Subcutaneous abdominal adipose tissue (tissue), 5 donors: ENCODE data around the gene CDH20.

Source experiments
- H3K27ac ChIP-seq: one replicate; pipeline ENCODE4 v1.7.0; 2013; ENCODE audit warnings: low read depth, mild to moderate bottlenecking, inconsistent platforms, low read length, moderate library complexity
- H3K27me3 ChIP-seq, 5 donors: one replicate each; pipeline ENCODE4 v1.7.0; 2013; ENCODE audit warnings: low read length in 5 of 5, inconsistent platforms in 1 of 5; ENCODE audit not compliant: control insufficient read depth in 5 of 5, insufficient read depth in 4 of 5
- H3K36me3 ChIP-seq, 5 donors: one replicate each; pipeline ENCODE4 v1.7.0; 2013; ENCODE audit warnings: low read length in 5 of 5; ENCODE audit not compliant: control insufficient read depth in 5 of 5, insufficient read depth in 5 of 5
- H3K4me1 ChIP-seq, 5 donors: one replicate each; pipeline ENCODE4 v1.7.0; 2013; ENCODE audit warnings: low read length in 5 of 5, mild to moderate bottlenecking in 3 of 5, moderate library complexity in 1 of 5; ENCODE audit not compliant: control insufficient read depth in 5 of 5, insufficient read depth in 5 of 5
- H3K4me3 ChIP-seq, 5 donors: one replicate each; pipeline ENCODE4 v1.7.0; 2013; ENCODE audit warnings: low read length in 5 of 5, low read depth in 1 of 5
- H3K9ac ChIP-seq, 5 donors: one replicate each; pipeline ENCODE4 v1.7.0; 2013; ENCODE audit warnings: low read length in 5 of 5, mild to moderate bottlenecking in 4 of 5, moderate library complexity in 3 of 5
- H3K9me3 ChIP-seq, 5 donors: one replicate each; pipeline ENCODE4 v1.7.0; 2013; ENCODE audit warnings: low read length in 5 of 5; ENCODE audit not compliant: control insufficient read depth in 5 of 5
- donor health status: healthy.
- donor health status: healthy.
- donor health status: healthy.
- donor health status: healthy.
- donor health status: healthy.

The CDH20 gene

DNA sequence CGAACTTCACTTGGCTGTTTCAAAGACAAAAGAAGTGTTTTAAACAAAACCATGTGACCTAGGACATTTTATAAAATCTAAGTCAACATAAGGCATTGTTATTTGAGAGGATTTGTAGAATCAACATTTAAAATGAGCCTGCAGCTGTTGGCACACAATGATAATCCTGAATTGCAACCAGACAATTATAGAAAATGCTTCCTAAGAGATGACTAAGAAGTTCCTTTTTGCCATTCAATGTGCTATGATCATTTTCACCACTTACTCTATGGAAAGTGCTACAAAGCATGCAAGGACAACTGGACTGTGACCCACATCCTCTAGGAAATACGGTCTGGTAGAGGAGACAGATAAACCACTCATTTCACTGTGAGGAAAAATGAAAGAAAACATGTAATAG is 246.4 kb downstream of the CDH20 start:
- no peak overlapping the region for H3K27ac ChIP-seq

DNA sequence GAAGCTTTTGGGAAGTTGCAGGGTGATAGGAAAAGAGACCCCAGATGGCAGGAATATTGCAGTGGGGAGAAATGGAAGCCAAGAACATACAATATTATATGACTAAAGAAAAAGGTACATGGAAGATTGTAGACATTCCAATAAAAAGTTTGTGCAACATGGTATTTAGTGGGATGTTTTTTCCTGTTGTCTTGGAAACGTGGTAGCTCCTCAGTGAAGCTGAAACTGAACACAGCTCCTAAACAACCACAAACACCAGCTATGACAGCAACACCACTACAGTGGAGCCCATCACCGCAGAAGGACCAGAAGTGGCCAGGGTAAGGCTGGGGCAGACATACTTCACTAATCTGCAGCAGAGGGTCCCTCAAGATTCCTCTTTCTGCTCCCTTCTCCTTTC is 246.8 kb downstream of the CDH20 start:
- Histone ChIP-seq H3K27ac (no peak overlapping the region), H3K4me1 (peaks cover 2 to 14% (median 13%) of the 10 kb centered on the region in 5 donors), H3K9ac (no peak overlapping the region), H3K4me3 (no peak overlapping the region), H3K9me3 (no peaks in the 10 kb centered on the region), H3K36me3 (no peaks in the 10 kb centered on the region), H3K27me3 (no peaks in the 10 kb centered on the region)

More for the DNA sequence above, 246.4 kb downstream of the CDH20 start:
- Histone ChIP-seq H3K9me3 (no peaks in the 10 kb centered on the region), H3K27me3 (no peaks in the 10 kb centered on the region), H3K4me1 (peaks cover 2 to 14% (median 13%) of the 10 kb centered on the region in 5 donors), H3K4me3 (no peak overlapping the region), H3K9ac (no peak overlapping the region), H3K36me3 (no peaks in the 10 kb centered on the region)

DNA sequence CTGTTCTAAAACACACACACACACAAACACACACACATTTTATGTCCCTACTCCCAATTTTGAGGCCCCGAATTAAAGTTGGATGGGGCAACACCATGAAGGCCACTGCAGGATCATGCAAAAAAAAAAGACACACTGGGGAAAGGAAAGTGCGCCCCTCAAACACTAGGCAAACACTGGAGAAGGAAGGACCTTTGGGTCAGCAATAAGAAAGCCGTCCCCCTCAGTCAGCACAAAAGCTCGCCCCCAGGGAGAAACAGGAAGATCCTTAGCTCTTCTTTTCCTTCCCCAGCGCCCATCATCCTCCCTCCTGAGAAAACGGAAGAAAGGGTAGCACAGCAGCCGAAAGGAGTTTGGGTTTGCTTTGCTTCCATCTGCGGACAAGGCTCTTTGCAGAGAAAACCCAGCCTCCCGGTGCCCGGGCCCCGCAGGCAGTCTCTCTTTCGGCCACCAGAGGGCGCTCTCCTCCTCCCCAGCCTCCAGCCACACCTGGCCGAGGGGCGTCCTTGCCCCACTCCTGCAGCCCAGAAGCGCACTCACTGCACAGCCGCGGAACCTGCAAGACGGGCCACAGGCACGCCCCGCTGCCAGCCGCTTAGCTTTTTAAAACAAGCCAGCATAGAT is 248.5 kb downstream of the CDH20 start:
- Histone ChIP-seq H3K36me3 (no peaks in the 10 kb centered on the region), H3K27me3 (no peaks in the 10 kb centered on the region), H3K27ac (peak overlapping the region; percentile 19), H3K4me1 (peaks cover 2 to 14% (median 13%) of the 10 kb centered on the region in 5 donors), H3K9me3 (no peaks in the 10 kb centered on the region), H3K4me3 (peak overlapping the region; percentile 58 to 66 (median 62)), H3K9ac (peak overlapping the region in 2 of 5 donors; percentile 66 to 76)

DNA sequence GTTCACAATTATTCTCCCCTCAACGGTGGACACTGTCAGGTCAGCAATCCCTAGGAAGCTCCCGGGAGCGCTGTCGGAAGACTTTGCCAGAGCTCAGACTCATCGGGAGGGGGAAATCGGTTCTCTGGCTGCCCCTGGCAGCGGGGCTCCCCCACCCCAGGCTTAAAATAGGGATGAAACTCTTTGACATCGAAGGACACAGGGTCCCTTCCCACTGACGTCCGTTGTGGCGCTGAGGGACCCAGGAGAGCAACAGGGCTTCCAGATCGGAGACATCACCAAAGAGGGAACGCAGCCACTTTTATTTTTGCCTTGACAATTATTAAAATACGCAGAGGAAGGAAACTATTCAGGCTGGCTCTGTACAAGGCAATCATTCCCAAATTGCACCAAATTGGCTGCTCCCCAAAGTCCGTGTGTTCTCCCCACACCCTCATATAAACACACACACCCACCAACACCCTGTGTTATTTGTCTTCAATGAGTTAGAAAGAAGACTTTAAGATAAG is 249.0 kb downstream of the CDH20 start:
- peak overlapping the region; percentile 58 to 66 (median 62) for H3K4me3 ChIP-seq
- peak overlapping the region in 3 of 5 donors; percentile 66 to 79 (median 76) for H3K9ac ChIP-seq
- H3K4me1 ChIP-seq, result peaks cover 2 to 14% (median 13%) of the 10 kb centered on the region in 5 donors
- peak overlapping the region; percentile 19 for H3K27ac ChIP-seq
- no peaks in the 10 kb centered on the region for H3K36me3 ChIP-seq
- H3K9me3 ChIP-seq, result no peaks in the 10 kb centered on the region
- no peaks in the 10 kb centered on the region for H3K27me3 ChIP-seq

DNA sequence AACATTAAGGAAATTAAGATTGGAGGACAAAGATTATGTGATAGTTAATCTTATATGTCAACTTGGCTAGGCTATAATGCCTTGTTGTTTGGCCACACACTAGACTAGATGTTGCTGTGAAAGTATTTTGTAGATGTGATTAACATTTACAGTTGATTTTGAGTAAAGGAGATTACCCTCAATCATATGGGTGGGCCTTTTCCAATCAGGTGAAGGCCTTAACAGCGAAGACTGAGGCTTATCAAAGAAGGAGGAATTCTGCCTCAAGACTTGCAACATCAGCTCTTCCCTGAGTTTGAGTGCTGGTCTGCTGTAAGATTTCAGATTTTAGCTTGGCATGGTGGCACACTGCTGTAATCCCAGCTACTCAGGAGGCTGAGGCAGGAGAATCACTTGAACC is 250.3 kb downstream of the CDH20 start:
- no peaks in the 10 kb centered on the region for H3K27me3 ChIP-seq
- no peak overlapping the region for H3K4me3 ChIP-seq
- peaks cover 2 to 14% (median 13%) of the 10 kb centered on the region in 5 donors for H3K4me1 ChIP-seq

DNA sequence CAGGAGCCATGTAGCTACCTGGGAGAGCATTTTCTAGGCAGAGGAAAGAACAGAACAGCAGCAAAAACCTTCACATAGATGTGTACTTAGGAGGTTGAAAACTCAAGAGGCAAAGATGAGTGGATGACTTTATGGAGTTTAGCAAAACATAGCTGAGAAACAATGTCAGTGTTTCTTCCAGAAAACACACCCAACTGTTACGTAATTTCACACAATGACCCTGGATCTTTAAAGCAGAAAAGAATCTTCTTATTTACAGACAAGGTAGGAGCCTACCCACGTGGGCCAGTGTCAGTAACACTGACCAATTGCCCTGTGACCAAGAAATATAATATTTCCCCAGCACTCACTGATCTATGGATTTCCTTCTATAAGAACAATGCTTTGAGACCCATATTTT is 254.6 kb downstream of the CDH20 start:
- no peak overlapping the region for H3K9ac ChIP-seq
- no peak overlapping the region for H3K4me3 ChIP-seq
- H3K36me3 ChIP-seq, result no peaks in the 10 kb centered on the region
- H3K27me3 ChIP-seq, result no peaks in the 10 kb centered on the region
- peaks cover 0 to 5% (median 0%) of the 10 kb centered on the region in 5 donors for H3K4me1 ChIP-seq
- no peaks in the 10 kb centered on the region for H3K9me3 ChIP-seq
- no peak overlapping the region for H3K27ac ChIP-seq

More for the DNA sequence above, 250.3 kb downstream of the CDH20 start:
- Histone ChIP-seq H3K9me3 (no peaks in the 10 kb centered on the region), H3K9ac (no peak overlapping the region), H3K27ac (no peak overlapping the region), H3K36me3 (no peaks in the 10 kb centered on the region)

DNA sequence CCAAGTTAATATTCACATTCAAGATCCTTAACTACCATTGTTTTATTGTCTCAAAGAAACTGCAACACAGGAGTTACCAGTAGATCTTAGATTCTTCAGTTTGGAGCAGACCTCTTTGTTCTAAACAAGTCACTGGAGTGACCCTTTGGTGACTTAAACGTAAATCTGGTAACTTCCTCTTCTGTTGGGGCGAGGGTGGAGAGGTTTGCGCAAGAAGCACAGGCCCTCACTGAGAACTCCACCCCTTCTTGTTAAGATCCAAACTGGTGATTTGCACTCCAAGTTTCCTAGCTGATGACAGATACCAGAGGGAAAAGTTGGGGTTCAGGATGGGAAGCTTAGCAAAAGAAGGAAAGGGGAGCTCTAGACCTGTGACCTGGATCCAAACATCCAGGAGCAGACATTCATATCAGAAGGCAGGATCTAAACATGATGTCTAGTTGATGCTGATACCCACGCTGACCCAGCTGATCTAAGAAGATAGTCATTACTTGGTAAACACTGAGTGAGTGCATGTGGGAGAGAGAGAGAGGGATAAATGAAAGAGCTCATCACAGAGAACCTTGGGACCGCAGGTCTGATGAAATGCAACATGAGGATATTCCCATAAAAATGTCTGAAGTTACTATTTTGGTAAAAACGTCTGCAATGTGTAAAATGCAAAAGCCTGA is 256.0 kb downstream of the CDH20 start:
- no peaks in the 10 kb centered on the region for H3K9me3 ChIP-seq
- H3K4me3 ChIP-seq, result no peak overlapping the region
- H3K9ac ChIP-seq, result no peak overlapping the region
- peaks cover 0 to 5% (median 0%) of the 10 kb centered on the region in 5 donors for H3K4me1 ChIP-seq
- H3K27me3 ChIP-seq, result no peaks in the 10 kb centered on the region
- no peak overlapping the region for H3K27ac ChIP-seq
- H3K36me3 ChIP-seq, result no peaks in the 10 kb centered on the region

DNA sequence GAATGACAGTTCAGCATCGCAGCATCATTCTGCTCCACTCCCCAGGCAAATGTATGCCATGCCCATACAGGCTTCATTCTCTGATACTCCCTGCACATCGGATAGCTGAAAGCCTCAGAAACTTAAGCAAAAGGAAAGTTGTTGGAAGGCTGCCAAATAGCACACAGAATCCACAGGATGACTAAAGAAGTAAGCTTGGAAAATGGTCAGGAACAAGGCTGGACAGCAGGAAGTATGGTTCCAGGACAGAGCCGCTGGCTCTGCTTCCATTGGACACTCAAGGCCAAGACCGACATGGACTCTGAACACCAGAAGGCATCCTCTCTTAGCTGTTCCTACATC is 256.5 kb downstream of the CDH20 start:
- Histone ChIP-seq H3K27me3 (no peaks in the 10 kb centered on the region), H3K9me3 (no peaks in the 10 kb centered on the region), H3K9ac (no peak overlapping the region), H3K27ac (no peak overlapping the region), H3K4me1 (peaks cover 0 to 5% (median 0%) of the 10 kb centered on the region in 5 donors), H3K4me3 (no peak overlapping the region), H3K36me3 (no peaks in the 10 kb centered on the region)

DNA sequence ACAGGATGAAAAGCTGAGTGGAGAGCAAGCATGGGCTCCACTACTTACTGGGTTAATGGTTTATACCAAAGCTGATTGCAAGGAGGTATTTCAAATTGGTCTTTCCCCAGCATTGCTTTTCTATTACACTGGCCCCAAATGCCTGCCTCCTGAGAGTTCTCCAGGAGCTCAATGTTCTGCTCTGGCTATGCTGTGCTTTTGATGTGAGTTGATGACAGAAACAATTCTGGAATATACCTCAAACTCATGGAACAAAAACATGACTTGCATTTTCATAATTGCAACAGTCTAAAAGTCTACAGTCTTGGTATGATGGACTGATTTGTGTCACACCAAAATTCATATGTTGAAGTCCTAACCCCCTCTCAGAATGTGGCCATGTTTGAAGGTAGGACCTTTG is 258.0 kb downstream of the CDH20 start:
- H3K4me1 ChIP-seq, result peaks cover 0 to 13% (median 11%) of the 10 kb centered on the region in 5 donors
- no peak overlapping the region for H3K27ac ChIP-seq
- H3K27me3 ChIP-seq, result no peaks in the 10 kb centered on the region
- no peaks in the 10 kb centered on the region for H3K9me3 ChIP-seq
- no peak overlapping the region for H3K9ac ChIP-seq
- H3K4me3 ChIP-seq, result no peak overlapping the region
- no peaks in the 10 kb centered on the region for H3K36me3 ChIP-seq

DNA sequence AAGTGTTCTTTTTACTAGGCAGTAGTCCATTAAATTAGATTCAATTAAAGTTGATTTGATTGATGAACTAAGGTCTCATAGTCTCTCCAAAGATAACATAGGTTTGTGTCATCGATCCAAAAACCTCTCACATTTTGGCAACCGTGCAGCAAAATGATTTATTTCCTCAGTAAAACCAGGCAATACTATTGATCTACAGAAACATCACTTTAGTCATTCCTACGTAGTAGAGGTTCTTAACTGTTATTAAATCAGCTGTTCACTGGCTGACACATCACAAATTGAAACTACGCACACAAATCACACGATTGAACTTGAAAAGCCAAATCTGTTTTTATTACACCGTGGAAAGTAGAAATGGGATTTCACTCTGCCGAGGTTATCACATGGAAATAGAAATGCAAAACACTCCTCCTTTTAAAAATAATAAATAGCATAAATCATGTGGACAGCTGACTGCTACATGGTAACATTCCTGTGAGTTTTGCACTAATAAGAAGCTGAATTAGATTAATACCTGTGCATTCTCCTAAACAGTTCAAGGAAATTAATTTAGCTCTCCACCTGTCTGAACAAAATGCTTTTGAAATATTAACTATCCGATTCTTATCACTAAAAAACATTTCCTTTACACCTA is 262.5 kb downstream of the CDH20 start:
- no peaks in the 10 kb centered on the region for H3K27me3 ChIP-seq
- no peaks in the 10 kb centered on the region for H3K9me3 ChIP-seq
- peaks cover 0 to 18% (median 17%) of the 10 kb centered on the region in 5 donors for H3K4me1 ChIP-seq
- no peak overlapping the region for H3K27ac ChIP-seq
- H3K4me3 ChIP-seq, result peak overlapping the region in 4 of 5 donors; percentile 22 to 48 (median 38)
- no peaks in the 10 kb centered on the region for H3K36me3 ChIP-seq
- H3K9ac ChIP-seq, result peak overlapping the region in 2 of 5 donors; percentile 8 to 32
